Neural progenitor cell (in vitro differentiated cells): Measurements from ENCODE around the gene KANSL1L. TPM values are rescaled to one million over a fixed set of nuclear protein-coding genes. Genes with fewer than 3 reads are reported as not detected.
A peak's percentile ranks its signal among the peaks of the same experiment; 100 is the strongest.
"Not testable (repeated sequence)": the region's sequence is repeated elsewhere in the genome, so short reads cannot be mapped to it uniquely, and the experiment has no call there.

ENCODE experiments used
- DNase-seq: peaks from one replicate; pipeline ENCODE4 v3.0.0-alpha.2; 2016; ENCODE audit warnings: low spot score
- H2AFZ ChIP-seq: fragments of 200-600 bp; sonication (generic); replicated peaks from 2 replicates; pipeline ENCODE4 v1.6.1; 2016; ENCODE audit warnings: antibody characterized with exemption
- H3F3A ChIP-seq: fragments of 200-600 bp; sonication (generic); 2 replicates; pipeline ENCODE4 v1.6.1; 2016; ENCODE audit warnings: antibody characterized with exemption, low read depth
- H3K27ac ChIP-seq: fragments of 200-600 bp; sonication (generic); 2 replicates; pipeline ENCODE4 v1.5.1; 2016; ENCODE audit warnings: mild to moderate bottlenecking
- H3K27me3 ChIP-seq: fragments of 200-600 bp; sonication (generic); 2 replicates; pipeline ENCODE4 v1.6.1; 2016; ENCODE audit warnings: mild to moderate bottlenecking, moderate library complexity
- H3K36me3 ChIP-seq: fragments of 200-600 bp; sonication (generic); 2 replicates; pipeline ENCODE4 v1.5.1; 2016
- H3K4me1 ChIP-seq: fragments of 200-600 bp; sonication (generic); 2 replicates; pipeline ENCODE4 v1.6.1; 2016; ENCODE audit warnings: mixed run types
- H3K4me2 ChIP-seq: fragments of 200-600 bp; sonication (generic); 2 replicates; pipeline ENCODE4 v1.6.1; 2016
- H3K4me3 ChIP-seq: fragments of 200-600 bp; sonication (generic); 2 replicates; pipeline ENCODE4 v1.5.1; 2016
- H3K79me2 ChIP-seq: fragments of 200-600 bp; sonication (generic); 2 replicates; pipeline ENCODE4 v1.6.1; 2016; ENCODE audit warnings: low read depth
- H3K9ac ChIP-seq: fragments of 200-600 bp; sonication (generic); 2 replicates; pipeline ENCODE4 v1.6.1; 2016
- H3K9me3 ChIP-seq: fragments of 200-600 bp; sonication (generic); 2 replicates; pipeline ENCODE4 v1.5.1; 2016; ENCODE audit warnings: low read depth
- H4K20me1 ChIP-seq: fragments of 200-600 bp; sonication (generic); 2 replicates; pipeline ENCODE4 v1.6.1; 2016; ENCODE audit warnings: low read depth
- H3K27ac Mint-ChIP-seq: 3 replicates; pipeline ENCODE4 v1.8.0; 2021; ENCODE audit warnings: mixed read lengths
- H3K27me3 Mint-ChIP-seq: 2 replicates; pipeline ENCODE4 v1.8.0; 2022; ENCODE audit warnings: low read depth, mild to moderate bottlenecking, inconsistent platforms, moderate library complexity, mixed read lengths; ENCODE audit not compliant: insufficient read depth
- H3K36me3 Mint-ChIP-seq: 3 replicates; pipeline ENCODE4 v1.8.0; 2021; ENCODE audit warnings: mixed read lengths
- H3K4me1 Mint-ChIP-seq: 3 replicates; pipeline ENCODE4 v1.8.0; 2021; ENCODE audit warnings: mixed read lengths
- H3K4me3 Mint-ChIP-seq: 3 replicates; pipeline ENCODE4 v1.8.0; 2021; ENCODE audit warnings: mild to moderate bottlenecking, moderate library complexity, mixed read lengths
- H3K9me3 Mint-ChIP-seq: 3 replicates; pipeline ENCODE4 v1.8.0; 2020; ENCODE audit warnings: mixed read lengths
- CTCF ChIP-seq: fragments of 200-600 bp; sonication (generic); IDR thresholded peaks from 2 replicates; pipeline ENCODE4 v1.5.1; 2017; ENCODE audit warnings: antibody characterized with exemption, mild to moderate bottlenecking
- EZH2 ChIP-seq: fragments of 200-600 bp; sonication (generic); IDR thresholded peaks from 2 replicates; pipeline ENCODE4 v1.6.1; 2017; ENCODE audit warnings: antibody characterized with exemption, mild to moderate bottlenecking, moderate library complexity
- EZH2phosphoT487 ChIP-seq: fragments of 200-600 bp; sonication (generic); IDR thresholded peaks from 2 replicates; pipeline ENCODE4 v1.6.1; 2017; ENCODE audit warnings: antibody characterized with exemption
- total RNA-seq: library from RNA; depleted of rRNA; stranded (reverse); fragments of >200 nt; gene quantifications from 2 replicates; pipeline ENCODE4 v1.2.3, GENCODE V29; 2015; ENCODE audit warnings: low replicate concordance

The KANSL1L gene
- total RNA-seq, 1 donor from 2014 or later = 51.8 TPM

DNA sequence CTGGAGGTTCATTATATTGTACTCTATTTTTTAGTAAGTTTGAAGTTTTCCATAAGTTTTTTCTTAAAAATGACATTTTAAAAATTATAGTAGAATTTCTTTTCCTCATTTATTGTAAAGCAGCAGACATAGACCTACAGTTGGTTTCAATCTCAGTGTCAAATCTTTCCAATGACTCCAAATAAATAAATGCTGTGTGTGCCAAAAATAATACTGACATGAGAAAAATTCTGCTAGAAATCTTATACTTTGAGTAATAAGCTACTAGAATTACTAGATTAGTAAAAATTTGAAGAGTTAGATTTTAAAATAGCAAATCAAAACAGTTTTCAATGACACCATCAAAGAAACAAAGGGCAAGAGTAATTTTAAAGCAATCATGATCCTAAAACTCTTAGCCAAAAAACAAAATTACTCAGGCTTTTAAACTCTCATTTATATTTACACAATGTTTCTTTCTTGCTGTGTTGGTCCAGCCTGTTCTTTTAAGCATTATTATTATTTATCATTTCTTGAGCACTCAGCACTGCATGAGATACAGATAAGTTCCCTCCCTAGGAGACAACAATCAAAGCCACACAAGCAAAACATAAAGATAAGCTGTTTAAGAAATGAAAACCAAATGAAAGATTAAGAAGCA lies 8.3 kb upstream of the KANSL1L start:
- Mint-ChIP-seq H3K9me3 (peaks cover 21% of the 10 kb centered on the region), H3K4me3 (no peak overlapping the region), H3K27me3 (peaks cover 3% of the 10 kb centered on the region), H3K36me3 (no peaks in the 10 kb centered on the region), H3K4me1 (peaks cover 9% of the 10 kb centered on the region), H3K27ac (no peak overlapping the region)
- Histone ChIP-seq H3K27me3 (no peaks in the 10 kb centered on the region), H4K20me1 (no peaks in the 10 kb centered on the region), H3K4me1 (peaks cover 39% of the 10 kb centered on the region), H3K79me2 (no peaks in the 10 kb centered on the region), H3K36me3 (no peaks in the 10 kb centered on the region), H3K4me2 (no peak overlapping the region), H3K9me3 (no peaks in the 10 kb centered on the region), H3K27ac (no peak overlapping the region), H3K9ac (no peak overlapping the region), H3K4me3 (no peak overlapping the region), H2AFZ (peak overlapping the region; percentile 75), H3F3A (peaks cover 8% of the 10 kb centered on the region)
- TF ChIP-seq EZH2 (no peak), EZH2phosphoT487 (no peak), CTCF (no peak)
- no peak for DNase-seq

- H3K27ac Mint-ChIP-seq = no peak overlapping the region
- peak overlapping the region; percentile 59 for H3K4me2 ChIP-seq
- H3K27ac ChIP-seq = no peak overlapping the region
Measured at GRCh38 chr2:210177769-210178168, 6.6 kb upstream of the KANSL1L start.

DNA sequence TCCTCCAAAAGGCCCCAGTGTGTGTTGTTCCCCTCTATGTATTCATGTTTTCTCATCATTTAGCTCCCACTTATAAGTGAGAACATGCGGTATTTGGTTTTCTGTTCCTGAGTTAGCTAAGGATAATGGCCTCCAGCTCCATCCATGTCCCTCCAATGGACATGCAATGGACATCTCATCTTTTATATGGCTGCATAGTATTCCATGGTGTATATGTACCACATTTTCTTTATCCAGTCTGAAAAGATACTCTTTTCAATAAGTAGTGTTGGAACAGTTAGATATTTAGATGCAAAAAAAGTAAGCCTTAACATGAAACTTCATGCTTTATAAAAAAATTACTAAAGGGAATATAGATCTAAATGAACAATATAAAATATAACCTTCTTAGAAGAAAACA lies 5.9 kb upstream of the KANSL1L start:
- not testable (repeated sequence) for H3K9ac ChIP-seq, H3K4me2 ChIP-seq, H3K4me3 ChIP-seq, H3K36me3 Mint-ChIP-seq, DNase-seq, H3K79me2 ChIP-seq, H3K9me3 ChIP-seq, H3K27me3 ChIP-seq, H3K36me3 ChIP-seq, H3K27ac Mint-ChIP-seq, H3K9me3 Mint-ChIP-seq, H3K27ac ChIP-seq, H3K4me3 Mint-ChIP-seq, H3K27me3 Mint-ChIP-seq, H2AFZ ChIP-seq, H4K20me1 ChIP-seq
- H3K4me1 ChIP-seq = peaks cover 45% of the 10 kb centered on the region
- H3K4me1 Mint-ChIP-seq = peaks cover 13% of the 10 kb centered on the region
- peaks cover 16% of the 10 kb centered on the region for H3F3A ChIP-seq

More at GRCh38 chr2:210177769-210178168, 6.6 kb upstream of the KANSL1L start:
- DNase-seq = peak; percentile 33
- no peaks in the 10 kb centered on the region for H3K36me3 ChIP-seq
- no peaks in the 10 kb centered on the region for H3K79me2 ChIP-seq
- H3K4me1 Mint-ChIP-seq = peaks cover 10% of the 10 kb centered on the region
- H3K4me1 ChIP-seq = peaks cover 39% of the 10 kb centered on the region
- no peaks in the 10 kb centered on the region for H3K27me3 ChIP-seq
- TF ChIP-seq EZH2phosphoT487 = no peak
- TF ChIP-seq EZH2 = no peak
- no peak for TF ChIP-seq CTCF
- no peak overlapping the region for H3K4me3 ChIP-seq
- peaks cover 4% of the 10 kb centered on the region for H3K9me3 Mint-ChIP-seq
- no peak overlapping the region for H3K4me3 Mint-ChIP-seq
- H3K27me3 Mint-ChIP-seq = peaks cover 3% of the 10 kb centered on the region
- H3K9ac ChIP-seq = no peak overlapping the region
- peak overlapping the region; percentile 69 for H2AFZ ChIP-seq
- peaks cover 9% of the 10 kb centered on the region for H3F3A ChIP-seq
- no peaks in the 10 kb centered on the region for H3K9me3 ChIP-seq
- no peaks in the 10 kb centered on the region for H3K36me3 Mint-ChIP-seq
- H4K20me1 ChIP-seq = no peaks in the 10 kb centered on the region

- no peak overlapping the region for H3K4me3 Mint-ChIP-seq
- H3K27ac Mint-ChIP-seq = no peak overlapping the region
- Histone ChIP-seq H3K27ac (no peak overlapping the region), H3K4me1 (peaks cover 29% of the 10 kb centered on the region), H3K9ac (no peak overlapping the region), H3K9me3 (no peaks in the 10 kb centered on the region), H3K27me3 (peaks cover 5% of the 10 kb centered on the region), H3K79me2 (peaks cover 14% of the 10 kb centered on the region), H3K4me3 (no peak overlapping the region), H3K36me3 (no peaks in the 10 kb centered on the region), H3K4me2 (no peak overlapping the region), H2AFZ (no peak overlapping the region), H4K20me1 (no peaks in the 10 kb centered on the region), H3F3A (peaks cover 32% of the 10 kb centered on the region)
- no peaks in the 10 kb centered on the region for H3K9me3 Mint-ChIP-seq
- H3K4me1 Mint-ChIP-seq = peaks cover 11% of the 10 kb centered on the region
- DNase-seq = no peak
- H3K36me3 Mint-ChIP-seq = no peaks in the 10 kb centered on the region
- TF ChIP-seq CTCF = no peak
- no peak for TF ChIP-seq EZH2
- TF ChIP-seq EZH2phosphoT487 = no peak
- peaks cover 2% of the 10 kb centered on the region for H3K27me3 Mint-ChIP-seq
Measured at GRCh38 chr2:210174086-210174485, 2.9 kb upstream of the KANSL1L start.
